SU-DHL-6 (cell line): ENCODE measurements around the gene THRAP3.

Experiments used
- EZH2phosphoT487 ChIP-seq: fragments of 200-600 bp; sonication (generic), shearing (Covaris generic); conservative IDR thresholded peaks from 2 replicates; pipeline ENCODE4 v1.6.1; 2018; ENCODE audit warnings: mild to moderate bottlenecking, antibody characterized with exemption, low read length, moderate library complexity, mixed read lengths
- TF ChIP-seq, protein P1 (sequence below): fragments of 200-600 bp; sonication (generic); IDR thresholded peaks from one replicate; pipeline ENCODE4 v1.5.1; 2017; ENCODE audit warnings: antibody characterized with exemption, mild to moderate bottlenecking, low read length, moderate library complexity; ENCODE audit not compliant: insufficient read depth, poor library complexity, severe bottlenecking

- TF ChIP-seq, protein P1, sequence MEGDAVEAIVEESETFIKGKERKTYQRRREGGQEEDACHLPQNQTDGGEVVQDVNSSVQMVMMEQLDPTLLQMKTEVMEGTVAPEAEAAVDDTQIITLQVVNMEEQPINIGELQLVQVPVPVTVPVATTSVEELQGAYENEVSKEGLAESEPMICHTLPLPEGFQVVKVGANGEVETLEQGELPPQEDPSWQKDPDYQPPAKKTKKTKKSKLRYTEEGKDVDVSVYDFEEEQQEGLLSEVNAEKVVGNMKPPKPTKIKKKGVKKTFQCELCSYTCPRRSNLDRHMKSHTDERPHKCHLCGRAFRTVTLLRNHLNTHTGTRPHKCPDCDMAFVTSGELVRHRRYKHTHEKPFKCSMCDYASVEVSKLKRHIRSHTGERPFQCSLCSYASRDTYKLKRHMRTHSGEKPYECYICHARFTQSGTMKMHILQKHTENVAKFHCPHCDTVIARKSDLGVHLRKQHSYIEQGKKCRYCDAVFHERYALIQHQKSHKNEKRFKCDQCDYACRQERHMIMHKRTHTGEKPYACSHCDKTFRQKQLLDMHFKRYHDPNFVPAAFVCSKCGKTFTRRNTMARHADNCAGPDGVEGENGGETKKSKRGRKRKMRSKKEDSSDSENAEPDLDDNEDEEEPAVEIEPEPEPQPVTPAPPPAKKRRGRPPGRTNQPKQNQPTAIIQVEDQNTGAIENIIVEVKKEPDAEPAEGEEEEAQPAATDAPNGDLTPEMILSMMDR = no peak
- no peak for TF ChIP-seq EZH2phosphoT487
Measured at GRCh38 chr1:36323636-36324352, 99.6 kb downstream of the THRAP3 start, which contains the start of gene EVA1B.
